NCI-H146 treated with DMSO at 0.1 percent for 48 hours (cell line): ENCODE data around the gene PARD3.
"Not testable (repeated sequence)": the region's sequence is repeated elsewhere in the genome, so short reads cannot be mapped to it uniquely, and the experiment has no call there.

Experiments
- DNase-seq: peaks from one replicate; lab custom pipeline; 2025; ENCODE audit not compliant: unreplicated experiment; lab: John Stamatoyannopoulos, UW

PARD3 gene

DNA sequence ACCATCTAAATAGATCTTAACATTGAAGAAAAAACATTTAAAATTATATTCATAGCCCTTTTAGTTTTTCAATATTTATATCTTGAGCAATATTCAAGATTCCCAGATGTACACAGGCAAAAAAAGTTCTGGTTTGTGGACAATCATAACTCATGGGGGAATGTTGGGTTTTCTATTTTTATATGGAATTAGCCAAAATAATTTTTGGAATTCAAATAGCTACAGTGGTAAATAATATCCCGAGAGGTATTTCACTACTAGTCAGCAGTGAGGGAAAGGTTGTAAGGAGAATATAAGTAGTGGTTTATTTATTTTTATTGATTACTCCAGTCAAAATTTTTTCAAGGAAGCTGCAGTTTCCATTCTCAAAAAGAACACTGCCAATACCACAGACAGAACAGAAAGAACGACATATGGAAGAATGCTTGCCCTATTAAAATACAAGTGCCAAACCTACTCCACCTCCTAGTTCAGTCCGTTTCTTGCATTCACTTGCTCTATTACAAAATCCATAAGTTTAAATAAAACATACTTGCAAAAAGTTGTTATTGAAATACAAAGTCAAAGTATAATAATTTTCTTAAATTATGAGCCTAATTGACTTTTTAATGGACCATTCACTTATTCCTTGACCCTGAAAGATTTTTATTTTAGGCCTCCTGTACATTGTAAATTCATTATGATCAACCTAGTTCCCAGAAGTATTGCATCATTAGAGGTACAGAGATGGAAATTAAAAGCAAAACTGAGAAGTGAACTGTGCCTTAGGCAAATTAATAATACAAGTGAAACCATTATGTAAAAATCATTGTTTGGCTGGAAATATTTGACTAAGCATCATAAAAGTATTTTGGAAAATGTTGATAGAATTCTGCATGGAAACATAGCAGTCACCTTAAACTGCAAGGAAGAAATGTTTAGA lies 533.2 kb downstream of the PARD3 start:
- no peak for DNase-seq

DNA sequence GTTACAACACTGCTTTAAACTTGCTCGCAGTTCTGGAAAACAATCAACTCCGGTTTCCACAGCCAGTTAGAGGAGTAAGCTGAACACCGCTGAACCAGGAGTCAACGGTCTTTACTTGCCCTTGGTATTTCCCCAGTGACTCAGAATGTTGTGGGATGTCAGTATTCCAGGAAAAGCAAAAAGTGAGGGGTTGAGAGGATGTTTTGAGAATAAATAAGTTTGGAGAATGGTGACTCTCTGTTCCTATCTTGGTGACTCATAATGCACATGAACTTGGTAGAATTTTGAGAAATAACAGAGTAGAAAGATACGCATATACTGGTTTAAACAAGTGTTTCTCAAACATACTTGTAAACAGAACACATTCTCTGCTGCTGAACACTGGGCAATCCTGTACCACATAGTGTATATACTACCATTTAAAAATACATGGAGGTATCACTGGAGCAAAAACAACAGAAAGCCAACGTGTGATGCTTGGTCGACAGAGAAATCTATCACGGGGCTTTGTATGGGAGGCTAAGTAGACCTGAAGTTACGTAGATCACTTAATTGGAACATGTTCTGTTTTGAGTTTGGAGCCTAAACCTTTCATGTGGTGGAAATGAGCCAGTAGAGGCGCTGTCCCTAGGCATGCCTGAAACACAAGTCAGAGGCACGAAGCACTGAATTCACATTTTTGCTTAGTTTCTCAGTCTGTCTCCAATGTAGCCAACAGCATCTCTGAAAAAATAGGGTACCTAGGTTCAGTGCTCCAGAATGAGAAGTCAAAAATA lies 534.3 kb downstream of the PARD3 start:
- DNase-seq: no peak

DNA sequence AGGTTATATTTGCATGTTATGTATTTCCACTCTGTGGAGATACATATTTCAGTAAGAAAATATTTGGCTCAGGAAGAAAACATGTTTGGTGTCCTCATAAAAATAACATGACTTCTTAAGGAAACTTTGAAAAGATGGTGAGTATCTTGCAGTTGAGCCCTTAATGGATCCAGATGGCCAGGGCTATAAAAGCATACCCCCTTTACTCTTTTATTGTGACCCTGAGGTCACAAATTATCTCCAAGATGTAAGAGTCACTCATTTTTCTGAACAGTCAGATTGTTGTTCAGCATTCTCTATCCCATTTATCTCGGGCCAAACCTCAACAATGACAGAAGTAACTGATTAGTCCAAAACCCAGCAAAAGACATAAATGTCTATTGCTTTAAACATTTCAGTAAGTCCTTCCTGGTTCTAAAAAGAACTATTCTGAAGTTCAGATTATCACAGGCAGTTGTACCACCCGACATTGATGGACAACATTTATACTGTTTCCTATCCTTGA lies 539.4 kb downstream of the PARD3 start:
- DNase-seq: no peak

DNA sequence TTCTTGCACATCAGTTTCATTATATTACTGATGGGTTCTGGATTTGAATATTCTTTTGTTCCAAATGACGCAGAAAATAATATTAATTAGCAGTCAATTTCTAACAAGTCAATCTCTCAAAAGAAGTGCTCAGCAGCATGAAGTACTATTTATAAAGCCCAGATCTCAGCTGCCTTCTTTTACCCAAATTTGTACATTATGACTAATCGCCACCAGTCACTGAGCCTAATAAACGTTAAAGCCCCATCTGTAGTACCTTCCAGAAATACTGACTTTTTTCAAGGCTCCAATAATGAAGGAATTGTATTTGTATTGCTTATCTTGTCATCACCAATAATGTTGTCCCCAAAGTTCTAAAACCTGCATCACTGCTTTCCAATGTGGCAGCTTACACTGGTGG lies 540.2 kb downstream of the PARD3 start:
- no peak for DNase-seq

DNA sequence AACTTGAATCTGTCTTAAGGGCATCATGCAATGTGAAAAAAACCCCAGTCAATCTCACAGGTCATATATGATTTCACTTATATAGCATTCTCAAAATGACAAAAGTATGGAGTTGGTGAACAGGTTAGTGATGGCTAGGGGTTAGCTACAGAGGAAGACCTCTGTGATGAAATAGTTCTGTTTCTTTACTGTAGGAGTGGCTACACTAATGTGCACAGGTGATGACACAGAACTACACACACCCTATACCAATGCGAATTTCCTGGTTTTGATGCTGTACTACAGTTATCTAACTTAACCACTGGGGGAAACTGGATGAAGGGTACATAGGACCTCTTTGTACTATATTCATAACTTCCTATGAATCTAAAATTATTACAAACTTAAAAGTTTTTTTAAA lies 541.8 kb downstream of the PARD3 start:
- DNase-seq: no peak

DNA sequence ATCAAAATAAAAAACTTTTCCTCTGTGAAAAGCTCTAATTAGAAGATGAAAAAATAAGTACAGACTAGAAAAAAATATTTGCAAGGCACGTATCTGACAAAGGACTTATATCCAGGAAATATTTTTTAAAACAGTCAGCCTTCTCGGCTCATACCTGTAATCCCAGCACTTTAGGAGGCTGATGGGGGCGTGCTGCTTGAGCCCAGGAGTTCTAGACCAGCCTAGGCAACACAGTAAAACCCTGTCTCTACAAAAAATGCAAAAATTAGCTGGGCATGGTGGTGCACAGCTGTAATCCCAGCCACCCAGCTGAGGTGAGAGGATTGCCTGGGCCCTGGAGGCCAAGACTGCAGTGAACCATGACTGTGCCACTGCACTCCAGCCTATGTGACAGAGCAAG lies 542.8 kb downstream of the PARD3 start:
- no peak for DNase-seq

DNA sequence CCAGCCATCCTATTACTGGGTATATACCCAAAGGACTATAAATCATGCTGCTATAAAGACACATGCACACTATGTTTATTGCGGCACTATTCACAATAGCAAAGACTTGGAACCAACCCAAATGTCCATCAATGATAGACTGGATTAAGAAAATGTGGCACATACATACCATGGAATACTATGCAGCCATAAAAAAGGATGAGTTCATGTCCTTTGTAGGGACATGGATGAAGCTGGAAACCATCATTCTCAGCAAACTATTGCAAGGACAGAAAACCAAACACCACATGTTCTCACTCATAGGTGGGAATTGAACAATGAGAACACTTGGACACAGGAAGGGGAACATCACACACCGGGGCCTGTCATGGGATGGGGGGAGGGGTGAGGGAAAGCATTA lies 546.7 kb downstream of the PARD3 start:
- DNase-seq: not testable (repeated sequence)

DNA sequence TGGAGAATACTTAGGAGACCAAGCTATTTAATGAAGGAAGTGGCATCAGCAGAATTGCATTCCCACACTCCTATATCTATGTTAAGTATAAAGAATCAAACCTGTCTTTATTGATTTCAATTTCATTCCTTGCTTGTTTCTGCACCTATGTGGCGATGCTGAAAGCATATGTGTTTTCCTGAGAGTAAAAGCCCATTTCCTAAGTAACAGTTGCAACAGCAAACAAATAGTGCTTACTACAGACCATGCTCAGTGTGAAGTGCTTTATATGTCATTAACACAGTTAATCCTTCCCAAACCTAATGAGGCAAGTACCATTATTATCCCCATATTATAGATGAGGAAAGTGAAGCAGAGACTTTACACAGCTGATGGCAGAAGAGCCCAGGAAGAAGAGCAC lies 552.1 kb downstream of the PARD3 start:
- DNase-seq: no peak

DNA sequence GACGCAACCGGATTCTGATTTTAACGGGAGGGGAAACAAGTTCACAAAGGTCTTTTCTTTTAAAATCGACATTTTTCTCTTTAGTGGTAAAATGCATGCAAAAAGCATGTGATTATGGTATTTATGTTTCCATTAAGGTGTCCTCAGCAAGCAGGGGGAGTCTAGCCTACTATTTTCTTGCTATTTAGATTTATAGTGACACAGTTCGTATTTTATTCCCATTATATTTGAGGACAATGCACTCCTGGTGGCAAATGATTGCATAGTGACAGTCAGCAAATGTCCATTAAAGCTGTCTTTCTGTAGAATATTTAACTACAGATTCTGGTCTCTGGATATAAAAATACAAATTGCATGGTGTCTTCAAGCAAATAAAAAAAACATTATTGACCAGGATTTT lies 554.2 kb downstream of the PARD3 start:
- peak; percentile 54 for DNase-seq

DNA sequence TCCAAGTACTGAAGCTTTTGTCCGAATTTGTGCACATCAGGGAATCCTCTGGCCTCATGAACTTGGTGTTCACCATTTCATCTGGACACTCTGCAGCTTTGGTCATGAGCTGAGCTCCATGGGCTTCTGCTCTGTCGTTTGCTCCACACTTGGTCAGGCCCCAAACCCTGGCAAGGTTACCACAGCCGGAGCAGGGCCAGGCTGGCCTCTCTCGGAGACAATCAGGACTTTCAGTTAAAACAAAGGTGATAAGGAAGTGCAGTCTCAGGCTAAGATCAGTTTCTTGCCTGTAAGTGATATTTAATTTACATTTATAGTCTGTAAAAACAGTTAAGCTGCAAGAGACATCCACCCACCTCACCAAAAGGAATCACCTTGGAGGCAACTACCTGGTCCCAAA lies 558.9 kb downstream of the PARD3 start:
- no peak for DNase-seq

DNA sequence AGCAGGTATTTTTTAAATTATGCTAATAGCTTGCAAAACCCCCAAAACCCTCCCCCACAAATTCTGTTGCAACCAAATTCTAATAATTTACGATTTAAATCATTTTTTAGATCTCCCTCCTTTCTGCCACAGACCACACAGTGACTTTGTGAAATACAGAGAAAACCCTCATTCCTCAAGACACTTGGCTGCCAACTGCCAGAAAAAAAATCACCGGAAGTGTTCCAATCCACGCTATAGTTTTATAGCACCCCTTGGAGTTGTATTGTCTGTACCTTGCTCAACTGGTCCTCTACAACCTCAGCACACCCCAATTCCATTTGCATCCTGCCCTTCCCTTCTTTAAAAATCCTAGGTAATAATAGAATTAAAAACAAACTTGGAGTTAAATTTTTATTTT lies 560.1 kb downstream of the PARD3 start:
- DNase-seq: no peak

DNA sequence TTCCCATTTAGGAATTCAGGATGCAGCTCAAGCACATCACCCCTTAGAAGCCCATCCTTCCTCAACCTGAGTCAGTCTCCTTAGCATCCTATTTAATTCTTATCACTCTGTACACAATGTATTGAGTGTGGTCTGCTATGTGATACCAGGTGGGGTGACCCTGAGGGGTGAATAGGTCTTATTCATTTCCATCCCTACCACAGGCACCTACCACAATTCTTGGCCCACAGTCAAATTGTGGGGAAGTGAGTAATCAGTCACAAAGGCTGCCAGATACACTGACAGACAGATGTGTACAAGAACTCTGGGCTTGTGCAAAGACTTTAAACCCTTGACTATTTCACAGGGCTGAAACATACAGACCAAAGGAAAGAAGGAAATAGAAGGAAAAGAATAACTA lies 560.5 kb downstream of the PARD3 start:
- peak; percentile 44 for DNase-seq

DNA sequence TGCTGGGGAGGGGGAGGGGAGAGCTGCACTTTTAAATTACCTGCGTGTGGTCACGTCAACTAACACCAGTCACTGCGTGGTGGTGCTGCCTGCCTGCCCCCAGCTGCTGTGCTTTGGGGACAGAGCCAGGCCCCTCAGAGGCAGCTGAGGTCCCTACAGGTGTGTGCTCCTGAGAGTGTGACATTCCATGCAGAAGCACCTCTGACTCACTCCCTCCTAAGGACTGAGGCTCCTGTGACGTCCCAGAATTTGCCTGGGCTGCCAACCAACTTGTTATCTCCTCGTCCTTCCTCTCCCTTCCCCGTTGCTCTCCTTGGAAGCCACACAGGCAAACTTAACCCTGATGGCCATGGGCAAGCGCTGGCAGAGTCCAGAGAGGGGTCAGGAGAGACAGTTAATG lies 563.0 kb downstream of the PARD3 start:
- no peak for DNase-seq

DNA sequence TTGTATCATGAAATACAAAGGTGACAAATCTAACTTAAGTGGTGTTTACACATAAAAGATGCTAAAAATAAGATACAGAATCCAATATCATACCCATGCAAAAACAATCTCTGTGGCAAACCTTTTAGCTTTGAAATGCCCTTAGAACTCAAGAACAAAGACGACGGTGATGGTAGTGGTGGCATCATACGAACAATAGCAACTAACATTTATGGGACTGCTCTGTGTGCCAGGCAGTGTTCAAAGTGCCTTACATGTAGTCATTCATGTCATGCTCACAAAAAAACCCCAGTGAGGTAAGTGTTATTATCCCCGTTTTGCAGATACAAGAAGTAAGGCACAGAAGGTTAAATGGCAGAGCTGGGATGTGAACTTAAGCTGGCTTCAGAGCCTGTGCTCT lies 563.9 kb downstream of the PARD3 start:
- DNase-seq: no peak

DNA sequence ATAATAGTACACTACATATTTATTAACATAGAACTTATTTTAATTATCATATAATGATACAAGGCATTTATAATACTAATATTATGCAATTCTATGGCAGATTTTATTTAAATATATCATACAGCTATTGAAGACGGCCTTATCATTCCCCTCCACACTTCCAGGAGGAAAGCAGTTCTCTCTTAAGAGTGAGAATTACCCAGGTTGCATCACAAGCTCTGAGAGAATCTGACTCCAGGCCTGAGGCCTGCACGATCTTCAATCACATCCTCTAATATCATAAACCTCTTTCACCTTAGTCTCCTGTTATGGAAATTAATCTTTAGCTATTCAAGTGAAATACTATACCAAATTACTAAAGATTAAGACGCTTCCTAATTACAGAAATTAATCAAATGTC lies 564.4 kb downstream of the PARD3 start:
- no peak for DNase-seq

DNA sequence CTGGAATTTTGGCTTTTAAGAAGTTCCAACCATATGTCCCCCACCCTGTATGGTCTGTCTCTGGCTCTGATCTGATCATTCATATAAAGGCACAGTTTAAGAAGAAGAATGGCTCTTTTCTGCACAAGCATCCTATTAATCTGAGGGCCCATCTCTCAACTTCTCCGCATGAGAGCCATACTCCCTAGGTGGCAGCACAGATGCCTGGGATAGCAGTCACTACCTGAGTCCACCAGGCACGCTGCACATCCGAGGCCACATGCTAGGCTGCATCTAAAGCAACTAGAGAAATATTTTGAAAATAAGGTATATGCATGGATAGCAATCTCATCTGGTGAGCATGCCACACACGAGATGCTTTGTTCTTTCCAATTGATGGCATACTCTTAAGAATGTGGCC lies 565.5 kb downstream of the PARD3 start:
- no peak for DNase-seq

DNA sequence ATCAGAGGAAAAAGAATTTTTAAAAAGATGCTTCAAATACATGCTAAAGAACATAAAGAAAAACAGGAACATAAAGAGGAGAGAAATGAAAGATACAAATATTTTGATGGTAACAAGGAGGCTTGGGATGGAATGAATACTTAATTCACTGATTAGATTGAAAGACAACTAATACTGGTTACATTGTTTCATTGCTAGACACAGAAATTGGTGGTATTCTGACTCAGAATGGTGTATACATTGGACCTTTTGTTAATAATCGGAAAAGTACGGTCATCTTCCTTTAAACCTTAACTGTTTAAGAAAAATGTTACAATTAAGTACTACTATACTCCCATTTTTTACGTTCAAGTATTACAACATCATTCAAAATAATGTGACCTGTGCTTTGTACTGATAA lies 567.5 kb downstream of the PARD3 start:
- DNase-seq: no peak

DNA sequence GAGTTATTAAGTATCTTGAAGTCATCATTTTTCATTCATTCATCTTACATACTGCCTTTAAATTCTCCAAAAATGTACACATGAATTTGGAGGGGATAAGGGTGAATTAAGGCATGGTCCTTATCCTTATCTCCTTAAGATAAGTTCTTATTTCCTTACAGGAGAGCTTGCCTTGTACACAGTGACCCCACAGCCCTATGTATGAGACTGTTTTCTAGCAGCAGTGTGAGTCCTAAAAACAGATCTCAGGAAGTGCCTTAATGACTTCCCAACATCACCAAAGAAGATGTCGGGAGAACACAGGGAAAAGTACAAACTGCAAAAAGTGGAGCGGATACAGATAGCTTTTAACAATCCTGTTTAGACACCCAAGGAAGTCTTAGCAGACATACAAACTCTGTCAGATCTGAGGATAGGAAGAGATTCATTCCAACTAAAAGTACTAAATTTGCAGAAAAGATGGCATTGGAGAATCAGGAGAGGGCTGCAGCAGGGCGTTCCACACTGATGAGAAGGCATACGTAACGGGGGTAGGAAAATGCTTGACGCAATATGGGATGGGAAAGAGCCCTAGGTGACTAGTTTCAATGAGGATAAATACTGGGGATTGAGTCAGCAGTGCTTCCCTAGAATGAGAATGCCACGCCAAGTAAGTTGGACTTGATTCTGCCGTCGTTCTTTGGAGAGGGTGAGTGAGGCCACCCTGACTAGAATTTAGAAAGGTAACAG lies 570.2 kb downstream of the PARD3 start:
- no peak for DNase-seq

DNA sequence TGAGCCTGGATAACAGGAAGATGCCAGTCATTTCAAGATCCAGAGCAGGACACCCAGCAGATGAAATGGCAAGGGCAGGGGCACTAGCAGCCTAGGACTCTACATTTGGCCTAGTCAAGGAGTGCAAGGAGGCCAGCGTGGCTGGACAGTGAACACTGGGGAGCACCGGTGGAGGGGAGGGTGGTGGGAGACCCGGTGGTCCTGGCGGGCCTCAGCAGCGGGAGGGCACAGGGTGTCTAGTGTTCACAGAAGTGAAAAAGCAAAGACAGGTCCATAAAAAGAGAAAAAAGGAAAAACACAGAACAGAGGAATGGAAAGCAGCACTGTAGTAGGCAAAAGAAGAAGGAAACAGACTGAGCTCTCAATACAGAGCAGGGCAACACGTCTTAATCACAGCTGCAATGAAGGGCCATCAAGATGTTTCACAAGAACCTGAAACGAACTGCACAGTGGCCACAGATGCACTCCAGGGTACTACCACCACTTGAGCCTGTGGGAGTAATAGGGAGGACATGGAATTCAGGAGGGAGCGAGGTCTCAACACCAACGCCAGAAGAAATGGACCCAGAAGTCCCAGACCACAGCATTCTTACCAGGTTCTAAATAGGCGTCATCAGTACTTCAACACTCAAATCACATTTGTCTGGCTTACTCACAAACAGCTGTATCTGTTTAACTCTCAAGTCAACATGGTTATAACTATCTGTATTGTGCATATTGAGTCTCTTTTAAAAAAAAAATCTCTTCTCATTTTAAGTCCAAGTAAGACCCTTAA lies 573.7 kb downstream of the PARD3 start:
- no peak for DNase-seq

DNA sequence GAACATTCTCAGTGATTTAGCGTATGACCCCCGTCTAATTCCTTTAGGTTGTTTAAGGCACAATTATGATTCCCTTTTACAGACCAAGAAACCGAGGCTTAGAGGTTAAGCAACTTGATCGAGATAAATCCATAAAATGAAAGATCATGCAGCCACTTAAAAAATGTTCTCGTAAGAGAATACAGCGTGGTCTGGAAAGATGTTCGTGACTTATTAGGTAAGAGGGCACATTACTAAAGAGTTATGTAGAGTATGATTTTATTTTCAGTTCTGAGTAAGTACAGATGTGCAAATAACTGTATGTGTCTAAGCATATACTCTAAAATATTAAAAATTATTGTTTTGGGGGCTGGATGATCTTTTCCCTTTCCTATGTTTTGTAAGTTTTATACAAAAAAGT lies 575.1 kb downstream of the PARD3 start:
- DNase-seq: no peak
